GM21423 (cell line): ENCODE measurements around the gene TSEN2.
"Not testable (repeated sequence)": the region's sequence is repeated elsewhere in the genome, so short reads cannot be mapped to it uniquely, and the experiment has no call there.

Experiments
- ATAC-seq: cut with Tn5 transposase; IDR thresholded peaks from one replicate; pipeline ENCODE4 v1.9.1; 2021; ENCODE audit warnings: mild to moderate bottlenecking, moderate library complexity; ENCODE audit not compliant: unreplicated experiment

TSEN2 gene

GRCh38 chr3:12501360-12502020 is 17.2 kb downstream of the TSEN2 start:
- no peak for ATAC-seq

GRCh38 chr3:12503126-12503957 is 19.1 kb downstream of the TSEN2 start:
- no peak for ATAC-seq

GRCh38 chr3:12506201-12506709 is 22.0 kb downstream of the TSEN2 start:
- ATAC-seq, result no peak

GRCh38 chr3:12507591-12508281 is 23.5 kb downstream of the TSEN2 start:
- no peak for ATAC-seq

- no peak for ATAC-seq
These were observed 24.0 kb downstream of the TSEN2 start for GRCh38 chr3:12508291-12508700.

- no peak for ATAC-seq
These were observed 25.2 kb downstream of the TSEN2 start for GRCh38 chr3:12509466-12509865.

GRCh38 chr3:12512534-12513118 is 28.3 kb downstream of the TSEN2 start:
- ATAC-seq, result no peak

GRCh38 chr3:12513694-12514446 is 29.6 kb downstream of the TSEN2 start:
- ATAC-seq, result no peak

- no peak for ATAC-seq
These were observed 31.4 kb downstream of the TSEN2 start for GRCh38 chr3:12515631-12516030.

- no peak for ATAC-seq
These were observed 32.6 kb downstream of the TSEN2 start for GRCh38 chr3:12516873-12517272.

GRCh38 chr3:12518261-12519028 is 34.2 kb downstream of the TSEN2 start:
- no peak for ATAC-seq

- no peak for ATAC-seq
These were observed 36.7 kb downstream of the TSEN2 start for GRCh38 chr3:12521010-12521409.

- ATAC-seq, result no peak
These were observed 38.4 kb downstream of the TSEN2 start for GRCh38 chr3:12522721-12523120.

GRCh38 chr3:12527757-12528143 is 43.5 kb downstream of the TSEN2 start:
- no peak for ATAC-seq

GRCh38 chr3:12532182-12532581 is 47.9 kb downstream of the TSEN2 start:
- no peak for ATAC-seq

- ATAC-seq, result no peak
These were observed 52.1 kb downstream of the TSEN2 start for GRCh38 chr3:12536423-12536822.

GRCh38 chr3:12541625-12542024 is 57.3 kb downstream of the TSEN2 start:
- no peak for ATAC-seq

- not testable (repeated sequence) for ATAC-seq
These were observed 59.2 kb downstream of the TSEN2 start for GRCh38 chr3:12543497-12543896.

GRCh38 chr3:12544652-12545472 is 60.6 kb downstream of the TSEN2 start:
- no peak for ATAC-seq
